K562 (cell line): ENCODE results near the gene MCC.

Source experiments
- ETS2 ChIP-seq: IDR thresholded peaks from 2 replicates; pipeline ENCODE4 v1.6.1; 2016; ENCODE audit warnings: borderline replicate concordance, missing genetic modification characterization, mild to moderate bottlenecking, moderate library complexity, missing compliant biosample characterization; ENCODE audit not compliant: poor library complexity, severe bottlenecking
- GTF2E2 ChIP-seq: fragments of 200-800 bp; sonication (Bioruptor generic); IDR thresholded peaks from 2 replicates; pipeline ENCODE4 v1.6.1; 2016; ENCODE audit warnings: missing genetic modification characterization, missing compliant biosample characterization
- SRSF1 ChIP-seq: fragments of 200-400 bp; formaldehyde crosslinking; IDR thresholded peaks from 2 replicates; pipeline ENCODE4 v1.6.1; 2017; ENCODE audit warnings: mild to moderate bottlenecking, low read depth, low read length, moderate library complexity
- TF ChIP-seq, protein P1 (sequence below): sonication (generic); formaldehyde crosslinking; IDR thresholded peaks from 2 replicates; pipeline ENCODE4 v1.5.0; 2020; ENCODE audit warnings: missing genetic modification reagents
- TF ChIP-seq, protein P2 (sequence below), 3 experiments: IDR thresholded peaks in 2 of 3; conservative IDR thresholded peaks in 1 of 3; 2 replicates each; pipeline ENCODE4 v1.5.1; 2011 to 2012; ENCODE audit warnings: low read length in 3 of 3, mild to moderate bottlenecking in 3 of 3, control low read depth in 2 of 3, improper control_type of control experiment in 1 of 3, inconsistent platforms in 1 of 3, low read depth in 1 of 3, mixed read lengths in 1 of 3, moderate library complexity in 1 of 3; ENCODE audit not compliant: insufficient read depth in 2 of 3

DNA sequence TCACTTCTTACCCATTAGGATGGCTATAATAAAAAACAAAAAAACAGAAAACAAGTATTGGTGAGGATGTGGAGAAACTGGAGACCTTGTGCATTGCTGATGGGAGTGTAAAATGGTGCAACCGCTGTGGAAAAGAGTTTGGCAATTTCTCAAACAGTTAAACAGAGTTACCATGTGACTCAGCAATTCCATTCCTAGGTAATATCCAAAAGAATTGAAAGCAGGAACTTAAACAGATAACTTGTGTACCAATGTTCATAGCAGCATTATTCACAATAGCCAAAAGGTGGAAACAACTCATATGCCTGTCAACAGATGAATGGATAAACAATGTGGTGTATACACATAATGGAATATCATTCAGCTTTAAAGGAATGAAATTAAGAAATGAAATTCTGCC, 482.8 kb downstream of the MCC start:
- TF ChIP-seq SRSF1 (no peak), GTF2E2 (tag) (no peak), ETS2 (tag) (no peak)
- TF ChIP-seq, protein P1, sequence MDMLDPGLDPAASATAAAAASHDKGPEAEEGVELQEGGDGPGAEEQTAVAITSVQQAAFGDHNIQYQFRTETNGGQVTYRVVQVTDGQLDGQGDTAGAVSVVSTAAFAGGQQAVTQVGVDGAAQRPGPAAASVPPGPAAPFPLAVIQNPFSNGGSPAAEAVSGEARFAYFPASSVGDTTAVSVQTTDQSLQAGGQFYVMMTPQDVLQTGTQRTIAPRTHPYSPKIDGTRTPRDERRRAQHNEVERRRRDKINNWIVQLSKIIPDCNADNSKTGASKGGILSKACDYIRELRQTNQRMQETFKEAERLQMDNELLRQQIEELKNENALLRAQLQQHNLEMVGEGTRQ (CRISPR knock-in tag) = no peak
- TF ChIP-seq, protein P2, sequence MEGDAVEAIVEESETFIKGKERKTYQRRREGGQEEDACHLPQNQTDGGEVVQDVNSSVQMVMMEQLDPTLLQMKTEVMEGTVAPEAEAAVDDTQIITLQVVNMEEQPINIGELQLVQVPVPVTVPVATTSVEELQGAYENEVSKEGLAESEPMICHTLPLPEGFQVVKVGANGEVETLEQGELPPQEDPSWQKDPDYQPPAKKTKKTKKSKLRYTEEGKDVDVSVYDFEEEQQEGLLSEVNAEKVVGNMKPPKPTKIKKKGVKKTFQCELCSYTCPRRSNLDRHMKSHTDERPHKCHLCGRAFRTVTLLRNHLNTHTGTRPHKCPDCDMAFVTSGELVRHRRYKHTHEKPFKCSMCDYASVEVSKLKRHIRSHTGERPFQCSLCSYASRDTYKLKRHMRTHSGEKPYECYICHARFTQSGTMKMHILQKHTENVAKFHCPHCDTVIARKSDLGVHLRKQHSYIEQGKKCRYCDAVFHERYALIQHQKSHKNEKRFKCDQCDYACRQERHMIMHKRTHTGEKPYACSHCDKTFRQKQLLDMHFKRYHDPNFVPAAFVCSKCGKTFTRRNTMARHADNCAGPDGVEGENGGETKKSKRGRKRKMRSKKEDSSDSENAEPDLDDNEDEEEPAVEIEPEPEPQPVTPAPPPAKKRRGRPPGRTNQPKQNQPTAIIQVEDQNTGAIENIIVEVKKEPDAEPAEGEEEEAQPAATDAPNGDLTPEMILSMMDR (IDR thresholded peaks at IDR 0.05 in 2 of 3, conservative IDR thresholded peaks at IDR 0.05 in 1 of 3; ENCODE audit: insufficient read depth in 2 of 3, low read depth in 1 of 3, low read length in 3 of 3) = no peak
